Mucosa of descending colon (tissue), 3 donors: Measurements from ENCODE around the gene RPS18. TPM values are rescaled to one million over a fixed set of nuclear protein-coding genes. Genes with fewer than 3 reads are reported as not detected.
"Not testable (repeated sequence)": the region's sequence is repeated elsewhere in the genome, so short reads cannot be mapped to it uniquely, and the experiment has no call there.

Experiments used
- ATAC-seq: fragments of 200-7000 bp; cut with Tn5 transposase; one replicate; pipeline ENCODE4 v1.9.1; 2020; ENCODE audit warnings: mild to moderate bottlenecking, moderate library complexity
- DNase-seq, 3 donors: peaks; one replicate each; pipeline ENCODE4 v3.0.0-alpha.2; 2020
- H3K36me3 ChIP-seq: fragments of 200-600 bp; one replicate; pipeline ENCODE4 v1.8.0; 2021; ENCODE audit warnings: low read depth, mild to moderate bottlenecking
- H3K4me1 ChIP-seq: fragments of 200-600 bp; one replicate; pipeline ENCODE4 v1.8.0; 2021; ENCODE audit warnings: low read depth, mild to moderate bottlenecking
- H3K4me3 ChIP-seq: fragments of 200-600 bp; one replicate; pipeline ENCODE4 v1.8.0; 2021; ENCODE audit warnings: mild to moderate bottlenecking
- H3K9me3 ChIP-seq: fragments of 200-600 bp; one replicate; pipeline ENCODE4 v1.8.0; 2021; ENCODE audit warnings: mild to moderate bottlenecking
- CTCF ChIP-seq: fragments of 200-600 bp; IDR thresholded peaks from one replicate; pipeline ENCODE4 v1.8.0; 2022; ENCODE audit warnings: antibody characterized with exemption, mild to moderate bottlenecking
- intact Hi-C, 2 donors: fragments of 100-400 bp; cut with DNase I in 1 of 2; cut with micrococcal nuclease in 1 of 2; formaldehyde crosslinking; loops; one replicate each; pipeline versions ENCODE4 v1.11.0 to v1.11.1; 2022; cut with DNase I, micrococcal nuclease
- long read RNA-seq, 2 donors: library from polyadenylated mRNA; unstranded; transcript quantifications; one replicate each; pipeline ENCODE4 v2.0.0, GENCODE V29; 2019 to 2021
- total RNA-seq, 3 donors: library from RNA; stranded (reverse); fragmentation: NEBNext Ultra II Directional in 2 of 3; extraction: Animal tissue kit (Norgen Biotek cat#: 25700) in 2 of 3; gene quantifications; one replicate each; pipeline versions ENCODE4 v1.2.1 to v1.2.4, GENCODE V29; 2021 to 2023
- donor health status: DM: no; HTN: no; CAD: no; lungs with moderate emphysema.
- donor health status: DM: no; HTN: no; CAD: no.
- donor health status: DM: no; HTN: yes; CAD: no.

The RPS18 gene
- total RNA-seq, result 1,000 to 10,000 TPM; 1,579 to 1,936 (median 1,680) TPM
- long read RNA-seq, donor 1, transcript RPS18-230 (6 exons, 613 nt), result major isoform, 543 of 551 reads
- long read RNA-seq, donor 1, partial matches to known transcripts, result 2 of 551 reads
- long read RNA-seq, donor 1, other reads (novel, unspliced or antisense), result 3 of 551 reads
- long read RNA-seq, donor 2, transcript RPS18-236 (5 exons, 996 nt), result minor isoform, 8 of 562 reads
- long read RNA-seq, donor 2, transcript RPS18-230 (6 exons, 613 nt), result major isoform, 539 of 562 reads
- long read RNA-seq, donor 2, partial matches to known transcripts, result 2 of 562 reads
- long read RNA-seq, donor 2, other reads (novel, unspliced or antisense), result 11 of 562 reads

DNA sequence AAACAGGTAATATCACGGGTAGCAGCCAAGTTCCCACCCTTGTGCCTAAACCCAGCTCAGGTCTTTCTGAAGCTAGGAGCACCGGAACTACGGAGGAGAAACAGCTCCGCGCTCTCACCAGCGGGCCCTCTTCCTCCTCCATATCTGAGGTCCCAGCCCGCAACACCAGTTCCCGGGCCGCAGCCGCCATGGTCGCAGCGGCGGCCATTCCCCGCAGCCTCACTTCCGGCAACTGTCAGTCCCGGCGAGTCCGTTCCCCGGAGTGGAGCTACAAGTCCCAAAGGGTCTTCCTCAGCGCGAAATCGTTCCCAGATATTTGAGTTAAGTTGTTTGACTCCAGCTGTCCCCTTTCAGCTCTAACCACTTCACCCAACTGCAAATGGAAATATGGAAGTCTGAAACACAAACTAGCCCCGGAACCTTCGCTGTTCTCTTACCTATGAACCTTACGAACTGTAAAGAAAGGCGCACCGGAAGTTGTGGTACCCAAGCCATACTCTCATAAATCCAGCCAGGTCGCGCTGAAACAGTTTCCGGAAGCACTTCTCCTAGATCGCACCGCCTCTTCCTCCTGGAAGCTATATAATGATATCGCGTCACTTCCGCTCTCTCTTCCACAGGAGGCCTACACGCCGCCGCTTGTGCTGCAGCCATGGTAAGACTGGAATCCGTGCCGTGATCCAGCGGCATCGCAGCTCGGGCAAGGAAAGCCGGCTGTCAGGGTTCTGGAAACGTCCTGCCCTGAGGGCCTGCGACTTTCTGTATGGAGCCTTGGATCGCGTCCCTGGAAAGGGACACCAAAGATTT, at the start of gene RPS18, which contains the start of gene VPS52:
TSS of gene RPS18 (plus strand) at position 608 of the 807 bp plus-strand sequence. CDS start at position 653, 45 bp downstream.
TSS of gene VPS52 (minus strand) at position 409 of the 807 bp plus-strand sequence. CDS start at position 208, 201 bp downstream.
- Histone ChIP-seq H3K4me3 (peak within 1 kb of the TSS; percentile 69), H3K9me3 (no peaks in the 10 kb centered on the region), H3K4me1 (peaks cover 47% of the 10 kb centered on the region), H3K36me3 (no peaks in the 10 kb centered on the region)
- intact Hi-C loops, result no loop called here
- peak; percentile 90 to 97 (median 92) for DNase-seq
- peak; percentile 92 for ATAC-seq
- TF ChIP-seq CTCF, result no peak

DNA sequence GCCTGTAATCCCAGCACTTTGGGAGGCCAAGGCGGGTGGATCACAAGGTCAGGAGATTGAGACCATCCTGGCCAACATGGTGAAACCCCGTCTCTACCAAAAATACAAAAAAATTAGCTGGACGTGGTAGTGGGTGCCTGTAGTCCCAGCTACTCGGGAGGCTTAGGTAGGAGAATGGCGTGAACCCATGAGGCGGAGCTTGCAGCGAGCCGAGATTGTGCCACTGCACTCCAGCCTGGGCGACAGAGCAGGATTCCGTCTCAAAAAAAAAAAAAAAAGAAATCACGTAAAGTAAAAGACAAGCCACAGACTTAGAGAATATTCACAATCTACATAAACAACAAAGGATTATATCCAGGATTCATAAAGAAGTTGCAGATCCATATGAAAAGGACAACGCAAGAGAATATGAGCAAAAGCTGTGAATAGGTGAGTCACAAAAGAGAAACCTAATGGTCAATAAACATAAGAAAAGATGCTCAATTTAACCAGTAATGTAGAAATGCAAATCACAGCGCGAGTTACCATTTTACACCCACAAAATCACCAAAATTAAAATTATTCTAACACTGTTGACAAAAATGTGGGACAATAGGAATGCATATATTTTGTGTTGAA, 45.3 kb upstream of the RPS18 start:
- H3K36me3 ChIP-seq, H3K4me1 ChIP-seq, H3K4me3 ChIP-seq, H3K9me3 ChIP-seq, ATAC-seq, intact Hi-C loops, DNase-seq: not testable (repeated sequence)

DNA sequence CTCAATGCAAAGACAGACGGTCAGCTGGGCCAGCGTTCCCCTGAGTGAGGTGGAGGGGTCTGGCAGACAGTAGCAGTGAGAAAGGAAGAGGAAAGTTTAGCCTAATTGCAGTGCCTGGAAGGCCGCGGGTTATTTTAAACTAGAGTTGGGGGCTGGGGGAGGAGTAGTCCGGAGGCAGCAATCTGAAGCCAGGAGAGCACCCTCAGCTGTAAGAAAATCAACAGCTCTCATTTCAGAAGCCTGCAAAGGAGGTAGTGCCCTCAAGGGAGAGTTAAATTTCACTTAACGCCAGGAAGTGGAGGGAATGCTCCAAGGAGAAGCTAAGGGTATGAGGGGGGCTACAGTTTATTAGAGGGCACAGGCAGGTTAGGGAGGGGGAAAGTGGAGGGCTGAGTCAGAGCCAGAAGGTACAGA, 36.6 kb upstream of the RPS18 start:
- DNase-seq (no peak), ATAC-seq (no peak)
- no peaks in the 10 kb centered on the region for H3K9me3 ChIP-seq
- intact Hi-C loops, result no loop called here
- H3K4me1 ChIP-seq, result no peaks in the 10 kb centered on the region
- H3K4me3 ChIP-seq, result no peak overlapping the region
- no peak for TF ChIP-seq CTCF
- no peaks in the 10 kb centered on the region for H3K36me3 ChIP-seq

- no peaks in the 10 kb centered on the region for H3K9me3 ChIP-seq
- DNase-seq, result no peak
- H3K4me3 ChIP-seq, result no peak overlapping the region
- no peak for ATAC-seq
- H3K36me3 ChIP-seq, result no peaks in the 10 kb centered on the region
- intact Hi-C loops, result no loop called here
- no peaks in the 10 kb centered on the region for H3K4me1 ChIP-seq
- no peak for TF ChIP-seq CTCF
Measured at GRCh38 chr6:33236328-33236727, 35.5 kb upstream of the RPS18 start.

DNA sequence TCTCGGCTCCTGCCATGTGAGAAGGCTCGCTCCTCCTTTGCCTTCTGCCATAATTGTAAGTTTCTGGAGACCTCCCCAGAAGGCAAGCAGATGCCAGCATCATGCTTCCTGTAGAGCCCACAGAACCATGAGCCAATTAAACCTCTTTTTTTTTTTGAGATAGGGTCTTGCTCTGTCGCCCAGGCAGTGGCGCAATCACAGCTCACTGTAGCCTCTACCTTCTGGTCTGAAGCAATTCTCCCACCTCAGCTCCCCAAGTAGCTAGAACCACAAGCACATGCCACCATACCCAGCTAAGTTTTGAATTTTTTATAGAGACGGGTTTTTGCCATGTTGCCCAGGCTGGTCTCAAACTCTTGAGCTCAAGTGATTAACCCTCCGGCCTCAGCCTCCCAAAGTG, 35.0 kb upstream of the RPS18 start:
- Histone ChIP-seq H3K9me3 (no peaks in the 10 kb centered on the region), H3K36me3 (no peaks in the 10 kb centered on the region), H3K4me3 (no peak overlapping the region), H3K4me1 (no peaks in the 10 kb centered on the region)
- intact Hi-C loops, result no loop called here
- ATAC-seq (no peak), DNase-seq (no peak)
- no peak for TF ChIP-seq CTCF
